HCT116 (cell line): Measurements from ENCODE around the gene SLC7A1.

Source experiments
- CTCF ChIP-seq, 3 experiments: fragments of 200-600 bp in 1 of 3; sonication (generic) in 1 of 3; IDR thresholded peaks in 2 of 3; conservative IDR thresholded peaks in 1 of 3; 2 replicates each; pipeline ENCODE4 v1.5.1; 2012 to 2017; ENCODE audit warnings: low read depth in 2 of 3, low read length in 2 of 3, antibody characterized with exemption in 1 of 3, borderline replicate concordance in 1 of 3, control low read depth in 1 of 3, mild to moderate bottlenecking in 1 of 3, mixed read lengths in 1 of 3, mixed run types in 1 of 3, moderate library complexity in 1 of 3; ENCODE audit not compliant: insufficient read depth in 1 of 3
- POLR2AphosphoS5 ChIP-seq: IDR thresholded peaks from 2 replicates; pipeline ENCODE4 v1.6.1; 2011; ENCODE audit warnings: mild to moderate bottlenecking, low read depth, low read length, moderate library complexity
- SRF ChIP-seq: IDR thresholded peaks from 2 replicates; pipeline ENCODE4 v1.6.1; 2012; ENCODE audit warnings: low read depth

GRCh38 chr13:29607465-29607864 lies 12.0 kb upstream of the SLC7A1 start:
- TF ChIP-seq CTCF (IDR thresholded peaks at IDR 0.05 in 2 of 3, conservative IDR thresholded peaks at IDR 0.05 in 1 of 3; ENCODE audit: borderline replicate concordance in 1 of 3, insufficient read depth in 1 of 3, low read depth in 2 of 3, low read length in 2 of 3): no peak
- TF ChIP-seq SRF: no peak
- no peak for TF ChIP-seq POLR2AphosphoS5
